Measurements from ENCODE around the gene ZDHHC18. TPM values are rescaled to one million over a fixed set of nuclear protein-coding genes. Genes with fewer than 3 reads are reported as not detected.

Gene ZDHHC18
- total and polyA plus RNA-seq, 5 donors from 2014 or later = 4.4 to 73.6 (median 14.2) TPM

DNA sequence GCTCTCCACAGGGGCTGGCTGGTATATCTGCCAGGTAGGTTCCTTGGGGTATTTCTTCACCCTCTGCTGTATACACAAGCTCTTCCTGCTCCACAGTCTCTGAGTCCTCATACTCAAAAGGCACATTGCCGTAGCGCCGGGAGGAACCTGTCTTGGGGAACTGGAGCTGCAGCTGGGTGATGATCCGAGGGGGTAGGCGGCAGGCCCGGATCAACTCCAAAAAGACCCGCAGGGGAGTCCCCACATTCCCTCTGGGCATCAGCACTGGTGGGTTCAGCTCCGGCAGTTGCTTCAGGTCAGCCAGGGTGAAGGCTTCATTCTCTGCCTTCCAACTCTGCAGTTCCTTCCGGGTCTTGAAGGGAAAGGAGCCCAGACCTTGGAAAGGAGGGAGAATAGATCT, 70.9 kb downstream of the ZDHHC18 start:
- peak overlapping the region in 2 of 4 donors; percentile 28 to 99 for H3K4me3 Mint-ChIP-seq
- peaks cover 43% of the 10 kb centered on the region for H3K36me3 ChIP-seq (ENCODE audit: control insufficient read depth, insufficient read depth, low read length)
- H3K4me3 ChIP-seq (ENCODE audit: low read depth, low read length) = no peak overlapping the region
- no peaks in the 10 kb centered on the region for H3K9me3 Mint-ChIP-seq
- peaks cover 16 to 56% (median 26%) of the 10 kb centered on the region in 4 donors for H3K4me1 Mint-ChIP-seq
- DNase-seq (no peak), ATAC-seq (ENCODE audit: low read depth in 2 of 2) (no peak)
- peaks cover 19% of the 10 kb centered on the region for H3K36me3 Mint-ChIP-seq
- H3K27ac ChIP-seq (ENCODE audit: insufficient read depth, low read length, poor library complexity, severe bottlenecking) = no peak overlapping the region
- no peaks in the 10 kb centered on the region for H3K27me3 Mint-ChIP-seq
- peaks cover 21% of the 10 kb centered on the region for H3K4me1 ChIP-seq (ENCODE audit: control insufficient read depth, insufficient read depth, low read length, poor library complexity, severe bottlenecking)
- no peaks in the 10 kb centered on the region for H3K27me3 ChIP-seq (ENCODE audit: control insufficient read depth, insufficient read depth, low read length)
- H3K9me3 ChIP-seq (ENCODE audit: control insufficient read depth in 2 of 2, low read length in 2 of 2) = no peaks in the 10 kb centered on the region
- peak overlapping the region in 1 of 3 donors; percentile 40 for H3K27ac Mint-ChIP-seq

DNA sequence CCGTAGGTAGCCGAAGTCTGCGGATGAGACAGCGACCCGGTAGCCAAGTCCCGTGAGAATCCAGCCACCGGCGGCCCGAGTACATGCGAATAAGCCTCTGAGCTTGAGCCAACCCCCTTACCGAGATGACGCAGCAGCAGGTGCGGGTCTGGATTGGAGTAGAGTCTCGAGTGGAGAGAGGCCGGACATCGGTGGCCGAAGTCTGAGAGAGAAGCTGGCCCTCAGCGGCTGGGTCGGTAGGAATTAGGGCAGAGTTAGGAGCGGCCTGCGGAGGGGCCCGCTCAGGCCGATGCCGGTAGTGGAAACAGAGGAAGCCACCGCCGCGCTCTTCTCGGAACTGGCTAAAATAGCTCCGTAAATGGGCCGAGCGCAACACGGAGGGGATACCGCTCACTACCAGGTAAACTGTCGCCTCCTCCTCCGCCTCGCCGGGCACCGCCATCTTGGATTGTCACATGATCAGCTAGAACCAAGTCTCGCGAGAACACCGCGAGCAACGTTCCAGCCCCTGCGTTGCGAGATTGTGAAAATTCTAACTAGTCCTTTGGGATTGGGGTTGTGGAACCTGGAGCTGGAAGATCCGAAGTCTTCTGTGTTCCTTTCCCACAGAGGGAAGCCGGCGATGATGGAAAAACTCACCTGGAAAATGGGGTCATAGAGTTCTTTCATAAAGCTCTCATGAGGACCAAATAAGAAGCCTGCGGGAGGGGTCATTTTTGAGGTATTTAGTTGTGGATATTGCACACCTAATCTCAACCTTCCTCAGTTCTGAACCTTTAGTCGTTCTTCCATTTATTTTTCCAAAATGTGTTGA, 73.7 kb downstream of the ZDHHC18 start, which contains the start of gene GPATCH3:
GPATCH3 (minus strand) TSS at position 467 of the 814 bp plus-strand sequence; CDS start at position 442, 25 bp downstream.
- Histone ChIP-seq H3K9me3 (ENCODE audit: control insufficient read depth in 2 of 2, low read length in 2 of 2) (no peaks in the 10 kb centered on the region), H3K36me3 (ENCODE audit: control insufficient read depth, insufficient read depth, low read length) (peaks cover 18% of the 10 kb centered on the region), H3K27ac (ENCODE audit: insufficient read depth, low read length, poor library complexity, severe bottlenecking) (peak within 1 kb of the TSS; percentile 86), H3K4me1 (ENCODE audit: control insufficient read depth, insufficient read depth, low read length, poor library complexity, severe bottlenecking) (peaks cover 21% of the 10 kb centered on the region), H3K27me3 (ENCODE audit: control insufficient read depth, insufficient read depth, low read length) (no peaks in the 10 kb centered on the region), H3K4me3 (ENCODE audit: low read depth, low read length) (peak within 1 kb of the TSS; percentile 96)
- H3K27me3 Mint-ChIP-seq = no peaks in the 10 kb centered on the region
- H3K4me3 Mint-ChIP-seq = peak within 1 kb of the TSS; percentile 95 to 99 (median 98)
- H3K9me3 Mint-ChIP-seq = no peaks in the 10 kb centered on the region
- peaks cover 12 to 52% (median 26%) of the 10 kb centered on the region in 4 donors for H3K4me1 Mint-ChIP-seq
- H3K36me3 Mint-ChIP-seq = peaks cover 9% of the 10 kb centered on the region
- peak; percentile 86 to 90 for ATAC-seq (ENCODE audit: low read depth in 2 of 2)
- DNase-seq = peak; percentile 86 to 93 (median 87)
- H3K27ac Mint-ChIP-seq = peak within 1 kb of the TSS; percentile 94 to 100 (median 98)

DNA sequence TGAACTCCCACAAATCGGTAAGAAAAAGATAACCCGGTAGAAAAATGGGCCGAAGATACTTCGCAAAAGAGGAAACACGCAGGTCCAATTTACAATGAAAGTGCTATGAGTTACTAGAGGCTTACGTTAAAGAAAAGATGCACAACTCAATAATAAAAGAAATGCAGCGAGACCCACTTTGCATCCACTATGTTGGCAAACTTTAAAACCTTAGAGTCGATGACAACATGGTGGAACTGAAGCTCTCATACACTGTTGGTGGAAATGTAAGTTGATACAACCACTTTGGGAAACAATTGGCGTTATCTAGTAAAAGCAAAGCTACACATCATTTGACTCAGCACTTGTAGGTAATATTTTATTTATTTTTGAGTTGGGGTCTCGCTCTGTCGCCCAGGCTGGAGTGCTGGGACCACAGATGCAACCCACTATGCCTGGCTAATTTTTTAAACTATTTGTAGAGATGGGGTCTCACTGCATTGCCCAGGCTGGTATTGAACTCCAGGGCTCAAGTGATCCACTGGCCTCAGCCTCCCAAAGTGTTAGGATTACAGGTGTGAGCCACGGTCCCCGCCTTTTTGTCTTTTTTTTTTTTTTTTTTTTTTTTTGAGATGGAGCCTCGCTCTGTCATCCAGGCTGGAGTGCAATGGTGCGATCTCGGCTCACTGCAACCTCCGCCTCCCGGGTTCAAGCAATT, 74.5 kb downstream of the ZDHHC18 start:
- Histone ChIP-seq H3K4me3 (ENCODE audit: low read depth, low read length) (peak overlapping the region; percentile 96), H3K9me3 (ENCODE audit: control insufficient read depth in 2 of 2, low read length in 2 of 2) (no peaks in the 10 kb centered on the region), H3K36me3 (ENCODE audit: control insufficient read depth, insufficient read depth, low read length) (peaks cover 14% of the 10 kb centered on the region), H3K27ac (ENCODE audit: insufficient read depth, low read length, poor library complexity, severe bottlenecking) (peak overlapping the region; percentile 86), H3K27me3 (ENCODE audit: control insufficient read depth, insufficient read depth, low read length) (no peaks in the 10 kb centered on the region), H3K4me1 (ENCODE audit: control insufficient read depth, insufficient read depth, low read length, poor library complexity, severe bottlenecking) (peaks cover 21% of the 10 kb centered on the region)
- H3K4me1 Mint-ChIP-seq = peaks cover 12 to 51% (median 26%) of the 10 kb centered on the region in 4 donors
- peak overlapping the region; percentile 94 to 100 (median 98) for H3K27ac Mint-ChIP-seq
- no peaks in the 10 kb centered on the region for H3K27me3 Mint-ChIP-seq
- ATAC-seq (ENCODE audit: low read depth in 2 of 2) = no peak
- H3K36me3 Mint-ChIP-seq = peaks cover 9% of the 10 kb centered on the region
- H3K4me3 Mint-ChIP-seq = peak overlapping the region; percentile 95 to 99 (median 98)
- DNase-seq = no peak
- H3K9me3 Mint-ChIP-seq = no peaks in the 10 kb centered on the region

Other genes starting within 250 kb of the ZDHHC18 start
- 139 TPM for gene ARID1A, start 130.7 kb upstream of the ZDHHC18 start, total RNA-seq
- gene ARID1A, start 130.7 kb upstream of the ZDHHC18 start, polyA plus RNA-seq = 10 to 100 TPM in 3 of 4 donors, 1 to 10 TPM in 1; 9.5 to 13.4 (median 13.0) TPM
- 8.6 TPM for gene PIGV, start 38.7 kb upstream of the ZDHHC18 start, total RNA-seq
- gene PIGV, start 38.7 kb upstream of the ZDHHC18 start, polyA plus RNA-seq = 10 to 100 TPM in 2 of 4 donors, 1 to 10 TPM in 2; 8.3 to 13.2 (median 9.8) TPM
- gene SFN, start 36.5 kb downstream of the ZDHHC18 start, total RNA-seq = 1.3 TPM
- gene SFN, start 36.5 kb downstream of the ZDHHC18 start, polyA plus RNA-seq = not detected
- 45.5 TPM for gene GPN2, start 63.6 kb downstream of the ZDHHC18 start, total RNA-seq
- 10 to 100 TPM; 12.1 to 32.1 (median 20.5) TPM for gene GPN2, start 63.6 kb downstream of the ZDHHC18 start, polyA plus RNA-seq
- gene GPATCH3, start 73.8 kb downstream of the ZDHHC18 start, total RNA-seq = 26.7 TPM
- 10 to 100 TPM; 14.0 to 19.0 (median 17.6) TPM for gene GPATCH3, start 73.8 kb downstream of the ZDHHC18 start, polyA plus RNA-seq
- not detected for gene NR0B2, start 87.3 kb downstream of the ZDHHC18 start, total RNA-seq
- gene NR0B2, start 87.3 kb downstream of the ZDHHC18 start, polyA plus RNA-seq = not detected
- gene NUDC, start 95.1 kb downstream of the ZDHHC18 start, total RNA-seq = 41.2 TPM
- 10 to 100 TPM; 75.0 to 93.4 (median 84.8) TPM for gene NUDC, start 95.1 kb downstream of the ZDHHC18 start, polyA plus RNA-seq
- 0.54 TPM for gene KDF1, start 133.8 kb downstream of the ZDHHC18 start, total RNA-seq
- gene KDF1, start 133.8 kb downstream of the ZDHHC18 start, polyA plus RNA-seq = 1 to 10 TPM in 3 of 4 donors, under 1 TPM in 1; 0.91 to 3.9 (median 3.2) TPM
- gene TRNP1, start 167.0 kb downstream of the ZDHHC18 start, total RNA-seq = not detected
- not detected for gene TRNP1, start 167.0 kb downstream of the ZDHHC18 start, polyA plus RNA-seq
- not detected for gene TENT5B, start 186.2 kb downstream of the ZDHHC18 start, total RNA-seq
- gene TENT5B, start 186.2 kb downstream of the ZDHHC18 start, polyA plus RNA-seq = not detected